GM13977 (cell line): ENCODE data around the gene C10orf90.
A peak's percentile ranks its signal among the peaks of the same experiment; 100 is the strongest.

Experiments used
- DNase-seq: peaks from one replicate; pipeline ENCODE4 v3.0.0; 2012; ENCODE audit warnings: low spot score
- in situ Hi-C: fragments of 300-500 bp; cut with MboI; formaldehyde crosslinking; loops from one replicate; pipeline ENCODE4 v1.12.0; 2022; ENCODE audit warnings: low sequenced_read_pairs, low pct_unique_long_range_greater_than_20kb, mixed read lengths, inconsistent platforms; ENCODE audit not compliant: unreplicated experiment
- TF ChIP-seq, protein P1 (sequence below): IDR thresholded peaks from 2 replicates; pipeline ENCODE4 v1.5.1; 2012; ENCODE audit warnings: mild to moderate bottlenecking, control low read depth; ENCODE audit not compliant: insufficient read depth; ENCODE audit errors: extremely low read depth, missing control alignments

The C10orf90 gene

DNA sequence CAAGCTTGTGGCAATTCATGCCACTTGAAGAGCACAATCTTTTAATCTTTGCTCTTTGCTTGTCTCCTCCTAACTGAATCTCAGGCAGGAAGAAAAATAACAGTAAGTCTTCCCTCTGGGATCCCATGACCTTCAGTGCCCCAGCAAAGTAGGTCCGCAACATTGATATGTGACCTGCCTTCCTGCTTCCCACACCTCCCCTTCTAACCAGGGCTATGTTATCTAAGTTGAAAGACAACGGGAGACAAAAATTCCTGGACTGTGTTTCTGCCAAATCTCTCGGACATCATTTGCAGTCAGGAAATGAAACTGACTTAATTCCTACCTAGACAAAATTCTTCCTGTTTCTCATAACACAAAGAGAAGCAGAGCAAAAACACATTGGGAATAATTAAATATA is 53.8 kb downstream of the C10orf90 start:
- TF ChIP-seq, protein P1, sequence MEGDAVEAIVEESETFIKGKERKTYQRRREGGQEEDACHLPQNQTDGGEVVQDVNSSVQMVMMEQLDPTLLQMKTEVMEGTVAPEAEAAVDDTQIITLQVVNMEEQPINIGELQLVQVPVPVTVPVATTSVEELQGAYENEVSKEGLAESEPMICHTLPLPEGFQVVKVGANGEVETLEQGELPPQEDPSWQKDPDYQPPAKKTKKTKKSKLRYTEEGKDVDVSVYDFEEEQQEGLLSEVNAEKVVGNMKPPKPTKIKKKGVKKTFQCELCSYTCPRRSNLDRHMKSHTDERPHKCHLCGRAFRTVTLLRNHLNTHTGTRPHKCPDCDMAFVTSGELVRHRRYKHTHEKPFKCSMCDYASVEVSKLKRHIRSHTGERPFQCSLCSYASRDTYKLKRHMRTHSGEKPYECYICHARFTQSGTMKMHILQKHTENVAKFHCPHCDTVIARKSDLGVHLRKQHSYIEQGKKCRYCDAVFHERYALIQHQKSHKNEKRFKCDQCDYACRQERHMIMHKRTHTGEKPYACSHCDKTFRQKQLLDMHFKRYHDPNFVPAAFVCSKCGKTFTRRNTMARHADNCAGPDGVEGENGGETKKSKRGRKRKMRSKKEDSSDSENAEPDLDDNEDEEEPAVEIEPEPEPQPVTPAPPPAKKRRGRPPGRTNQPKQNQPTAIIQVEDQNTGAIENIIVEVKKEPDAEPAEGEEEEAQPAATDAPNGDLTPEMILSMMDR: no peak
- no peak for DNase-seq
- in situ Hi-C loops: no loop called here

DNA sequence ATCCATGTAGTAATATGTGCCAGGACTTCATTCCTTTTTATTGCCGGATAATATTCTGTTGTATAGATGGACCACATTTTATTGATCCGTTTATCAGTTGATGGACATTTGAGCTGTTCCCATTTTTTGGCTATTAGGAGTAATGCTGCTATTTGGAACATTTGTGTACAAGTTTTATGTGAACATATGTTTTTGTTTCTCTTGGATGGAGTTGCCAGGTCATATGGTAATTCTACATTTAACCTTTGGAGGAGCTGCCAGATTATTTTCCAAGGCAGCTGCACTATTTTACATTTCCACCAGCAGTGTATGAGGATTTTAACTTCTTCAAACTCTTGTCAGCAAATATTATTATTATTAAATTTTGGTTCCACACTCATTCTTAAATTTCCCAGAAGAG is 59.2 kb downstream of the C10orf90 start:
- TF ChIP-seq, protein P1: no peak
- DNase-seq: no peak
- in situ Hi-C loops: no loop called here

DNA sequence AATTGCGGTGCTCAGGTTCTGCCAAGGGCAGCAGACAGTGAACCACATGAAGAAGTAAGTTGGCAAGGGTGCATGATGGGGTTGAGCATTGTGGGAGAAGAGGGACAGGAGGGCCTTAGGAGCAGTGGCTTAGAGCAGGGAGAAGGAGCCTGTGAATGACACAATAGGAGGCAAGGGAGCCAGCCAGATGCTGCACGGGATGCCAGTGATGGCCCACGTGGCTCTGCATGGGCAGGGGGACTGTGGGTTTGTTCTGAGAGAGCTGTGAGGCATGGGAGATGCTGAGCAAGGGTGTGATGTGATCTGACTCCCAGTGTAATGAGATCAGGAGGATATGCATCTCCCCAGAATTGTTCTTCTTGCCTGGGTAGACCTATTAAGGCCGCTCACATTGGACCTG is 60.9 kb downstream of the C10orf90 start:
- TF ChIP-seq, protein P1: no peak
- in situ Hi-C loops: no loop called here

DNA sequence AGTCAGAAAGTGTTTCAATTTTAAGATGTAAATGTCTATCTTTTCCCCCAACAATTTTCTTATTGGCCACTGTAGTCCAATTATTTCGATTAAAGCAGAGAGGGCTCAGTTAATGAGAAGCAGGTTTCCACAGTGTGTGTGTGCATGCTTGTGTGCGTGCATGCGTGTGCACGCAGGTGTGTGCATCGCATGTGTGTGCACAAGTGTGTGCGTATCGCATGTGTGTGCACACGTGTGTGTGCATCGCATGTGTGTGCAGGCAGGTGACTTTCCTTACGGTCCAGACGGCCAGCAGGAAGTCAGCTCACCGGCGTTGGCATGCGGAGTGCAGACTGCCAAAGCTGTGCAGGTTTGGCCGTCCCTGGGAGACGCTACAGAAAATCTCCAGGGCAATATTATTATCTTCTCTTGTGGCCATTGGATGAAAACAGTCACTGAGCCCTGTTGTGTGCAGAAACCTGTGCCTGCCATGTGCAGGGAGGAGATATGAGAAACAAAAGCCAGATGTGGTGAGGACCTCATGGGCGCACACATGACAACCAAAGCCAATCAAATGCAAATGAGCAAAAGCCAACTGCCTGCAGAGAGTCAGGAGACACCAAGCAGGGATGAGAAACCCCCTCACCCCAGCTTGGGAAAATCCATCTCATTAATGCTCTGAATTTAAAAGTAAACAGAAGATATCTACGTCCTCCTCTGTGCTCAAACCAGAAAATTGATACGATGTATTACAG is 70.4 kb downstream of the C10orf90 start:
- in situ Hi-C loops: no loop called here
- TF ChIP-seq, protein P1: no peak
- no peak for DNase-seq

More for the DNA sequence above, 60.9 kb downstream of the C10orf90 start:
- DNase-seq: no peak

DNA sequence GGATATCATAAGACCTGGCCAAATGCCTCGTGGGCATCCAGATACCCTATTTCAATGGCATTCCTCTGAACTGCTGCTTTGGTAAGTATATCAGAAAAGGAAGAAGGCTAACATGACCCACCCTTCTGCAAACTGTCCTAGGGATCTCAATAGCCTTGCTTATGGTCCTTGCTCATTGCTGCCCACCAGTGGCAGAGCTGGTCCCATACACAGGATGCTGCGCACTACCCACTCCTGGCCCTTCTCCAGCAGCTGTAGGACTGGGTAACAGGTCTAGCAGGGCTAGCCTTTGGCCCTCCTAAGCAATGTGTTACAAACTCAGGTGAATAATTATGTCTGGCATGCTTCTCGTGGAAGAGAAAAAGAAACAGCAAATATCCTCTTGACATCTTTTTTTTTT is 72.5 kb downstream of the C10orf90 start:
- peak; percentile 11 for DNase-seq
- in situ Hi-C loops: no loop called here
- TF ChIP-seq, protein P1: peak; percentile 51

DNA sequence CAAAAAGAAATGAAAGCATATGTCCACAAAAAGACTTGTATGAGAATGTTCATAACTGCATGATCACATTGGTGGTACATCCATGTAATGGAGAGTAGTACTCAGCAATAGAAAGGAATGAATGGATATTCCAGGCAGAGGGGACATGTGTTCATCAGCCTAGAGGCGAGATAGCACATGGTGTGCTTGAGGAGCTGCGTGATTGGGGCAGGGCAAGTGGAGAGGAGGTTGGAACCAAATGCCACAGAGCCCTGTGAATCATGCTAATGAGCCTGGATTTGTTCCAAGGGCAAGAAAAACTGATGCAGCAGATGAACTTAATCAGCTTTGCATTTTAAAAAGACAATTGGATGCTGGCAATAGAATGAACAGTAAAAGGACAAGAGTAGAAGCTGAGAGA is 73.3 kb downstream of the C10orf90 start:
- in situ Hi-C loops: no loop called here
- DNase-seq: no peak
- TF ChIP-seq, protein P1: no peak
